Activated CD4-positive, alpha-beta T cell treated with anti-CD3 and anti-CD28 coated beads for 36 hours (primary cell): ENCODE data around the gene SLC39A13. TPM values are rescaled to one million over a fixed set of nuclear protein-coding genes. Genes with fewer than 3 reads are reported as not detected.

Experiments
- ATAC-seq: fragments of 200-7000 bp; cut with Tn5 transposase; one replicate; pipeline ENCODE4 v1.10.0; 2021; ENCODE audit warnings: mild to moderate bottlenecking, moderate library complexity
- CTCF ChIA-PET: fragments of 350-600 bp; sonication (Branson Sonifier 250); formaldehyde crosslinking; loops from one replicate; lab custom pipeline; 2021; ENCODE audit warnings: antibody characterized with exemption; lab: Charles Lee
- POLR2A ChIA-PET: fragments of 350-600 bp; sonication (Branson Sonifier 250); formaldehyde crosslinking; loops from one replicate; lab custom pipeline; 2021; ENCODE audit warnings: antibody characterized with exemption, inconsistent platforms; lab: Charles Lee
- DNase-seq: peaks from one replicate; pipeline ENCODE4 v3.0.0-alpha.2; 2020
- H3K27ac Mint-ChIP-seq: one replicate; pipeline ENCODE4 v1.8.0; 2021; ENCODE audit warnings: mixed read lengths
- H3K27me3 Mint-ChIP-seq: one replicate; pipeline ENCODE4 v1.8.0; 2021; ENCODE audit warnings: mixed read lengths
- H3K36me3 Mint-ChIP-seq: one replicate; pipeline ENCODE4 v1.8.0; 2021; ENCODE audit warnings: low read depth, mixed read lengths
- H3K4me1 Mint-ChIP-seq: one replicate; pipeline ENCODE4 v1.8.0; 2021; ENCODE audit warnings: mixed read lengths
- H3K4me3 Mint-ChIP-seq: one replicate; pipeline ENCODE4 v1.8.0; 2021; ENCODE audit warnings: mild to moderate bottlenecking, moderate library complexity, mixed read lengths
- H3K9me3 Mint-ChIP-seq: one replicate; pipeline ENCODE4 v1.8.0; 2021; ENCODE audit warnings: low read depth, mixed read lengths
- intact Hi-C, 2 experiments: fragments of 100-400 bp; cut with DNase I in 1 of 2; cut with micrococcal nuclease in 1 of 2; formaldehyde crosslinking; loops; one replicate each; pipeline versions ENCODE4 v1.14.2 to v1.15.1; 2022 to 2024; cut with DNase I, micrococcal nuclease
- total RNA-seq, 2 experiments: library from RNA; stranded (reverse); gene quantifications; one replicate each; pipeline ENCODE4 v1.2.3, GENCODE V29; 2021

The SLC39A13 gene
- total RNA-seq, 2 experiments from 2014 or later: 8.6 to 10.7 TPM

- no peak for ATAC-seq
- POLR2A ChIA-PET: interaction anchor here (0.5 to 0.6 kb wide), 2 partner anchors 10 to 341 kb away, joined by 3 to 6 read pairs; no protein-coding TSS in a partner anchor
- CTCF ChIA-PET: interaction anchor here (0.6 to 2.7 kb wide), 26 partner anchors 12 to 587 kb away, joined by 3 to 29 read pairs (median 4); partner anchors contain the start of genes KBTBD4, MYBPC3, PTPMT1 and RAPSN
- no peaks in the 10 kb centered on the region for H3K36me3 Mint-ChIP-seq
- no peaks in the 10 kb centered on the region for H3K27me3 Mint-ChIP-seq
- H3K4me1 Mint-ChIP-seq: peaks cover 16% of the 10 kb centered on the region
- H3K4me3 Mint-ChIP-seq: no peak overlapping the region
- no peaks in the 10 kb centered on the region for H3K9me3 Mint-ChIP-seq
- intact Hi-C loops: loop anchor here (1.0 kb wide), 6 partner anchors 20 to 479 kb away; partner anchors contain the start of genes SLC39A13 (in 2 of the 2) and PSMC3 (in 1 of the 2)
- no peak overlapping the region for H3K27ac Mint-ChIP-seq
- DNase-seq: no peak
Observed at GRCh38 chr11:47374720-47375019, 33.7 kb upstream of the SLC39A13 start.

- DNase-seq: no peak
- intact Hi-C loops: no loop called here
- ATAC-seq: no peak
- Mint-ChIP-seq H3K9me3 (no peaks in the 10 kb centered on the region), H3K27me3 (no peaks in the 10 kb centered on the region), H3K4me1 (peaks cover 13% of the 10 kb centered on the region), H3K4me3 (no peak overlapping the region), H3K36me3 (no peaks in the 10 kb centered on the region), H3K27ac (no peak overlapping the region)
- POLR2A ChIA-PET: interaction anchor here (0.6 kb wide), 1 partner anchor 341 kb away, joined by 3 read pairs; no protein-coding TSS in a partner anchor
- CTCF ChIA-PET: interaction anchor here (0.6 to 2.3 kb wide), 8 partner anchors 15 to 301 kb away, joined by 3 to 29 read pairs (median 7); partner anchors contain the start of genes KBTBD4, MYBPC3 and PTPMT1
Observed at GRCh38 chr11:47375020-47375419, 33.4 kb upstream of the SLC39A13 start.

GRCh38 chr11:47375546-47376085 lies 32.8 kb upstream of the SLC39A13 start:
- no peak for DNase-seq
- CTCF ChIA-PET: interaction anchor here (0.6 to 1.8 kb wide), 3 partner anchors 18 to 300 kb away, joined by 3 to 9 read pairs (median 3); partner anchors contain the start of gene KBTBD4
- intact Hi-C loops: no loop called here
- Mint-ChIP-seq H3K27me3 (no peaks in the 10 kb centered on the region), H3K4me1 (peaks cover 11% of the 10 kb centered on the region), H3K9me3 (no peaks in the 10 kb centered on the region), H3K4me3 (no peak overlapping the region), H3K36me3 (no peaks in the 10 kb centered on the region), H3K27ac (no peak overlapping the region)
- POLR2A ChIA-PET: no interaction called here
- ATAC-seq: no peak

GRCh38 chr11:47376107-47376524 lies 32.3 kb upstream of the SLC39A13 start:
- H3K4me3 Mint-ChIP-seq: no peak overlapping the region
- POLR2A ChIA-PET: no interaction called here
- H3K27ac Mint-ChIP-seq: no peak overlapping the region

GRCh38 chr11:47376525-47377371 lies 31.6 kb upstream of the SLC39A13 start:
- ChIA-PET POLR2A (no interaction called here), CTCF (no interaction called here)
- ATAC-seq: no peak
- Mint-ChIP-seq H3K36me3 (no peaks in the 10 kb centered on the region), H3K4me3 (no peak overlapping the region), H3K9me3 (no peaks in the 10 kb centered on the region), H3K27me3 (no peaks in the 10 kb centered on the region), H3K4me1 (peaks cover 11% of the 10 kb centered on the region), H3K27ac (no peak overlapping the region)
- no peak for DNase-seq
- intact Hi-C loops: no loop called here

More at GRCh38 chr11:47376107-47376524, 32.3 kb upstream of the SLC39A13 start:
- ATAC-seq (no peak), DNase-seq (no peak)
- intact Hi-C loops: no loop called here
- CTCF ChIA-PET: no interaction called here
- Mint-ChIP-seq H3K36me3 (no peaks in the 10 kb centered on the region), H3K4me1 (peaks cover 11% of the 10 kb centered on the region), H3K27me3 (no peaks in the 10 kb centered on the region), H3K9me3 (no peaks in the 10 kb centered on the region)

GRCh38 chr11:47377571-47378009 lies 30.8 kb upstream of the SLC39A13 start:
- Mint-ChIP-seq H3K4me1 (peaks cover 11% of the 10 kb centered on the region), H3K27ac (no peak overlapping the region), H3K27me3 (no peaks in the 10 kb centered on the region), H3K9me3 (no peaks in the 10 kb centered on the region), H3K36me3 (no peaks in the 10 kb centered on the region), H3K4me3 (no peak overlapping the region)
- ChIA-PET CTCF (no interaction called here), POLR2A (no interaction called here)
- ATAC-seq (no peak), DNase-seq (no peak)
- intact Hi-C loops: no loop called here

- Mint-ChIP-seq H3K9me3 (no peaks in the 10 kb centered on the region), H3K27me3 (no peaks in the 10 kb centered on the region), H3K4me3 (no peak within 1 kb of the TSS), H3K4me1 (peaks cover 11% of the 10 kb centered on the region), H3K27ac (no peak within 1 kb of the TSS), H3K36me3 (no peaks in the 10 kb centered on the region)
- intact Hi-C loops: no loop called here
- ChIA-PET POLR2A (no interaction called here), CTCF (interaction anchor here (0.5 to 0.6 kb wide), 2 partner anchors 207 to 254 kb away, joined by 3 to 5 read pairs; no protein-coding TSS in a partner anchor)
- ATAC-seq: no peak
- no peak for DNase-seq
Observed at GRCh38 chr11:47378010-47378835, 30.2 kb upstream of the SLC39A13 start, which contains the start of gene SPI1. SPI1 (minus strand) TSS chr11:47378547; CDS start chr11:47378353, 194 bp downstream.

GRCh38 chr11:47378836-47379170 lies 29.6 kb upstream of the SLC39A13 start:
- H3K4me1 Mint-ChIP-seq: peaks cover 11% of the 10 kb centered on the region
- no peaks in the 10 kb centered on the region for H3K27me3 Mint-ChIP-seq
- DNase-seq: no peak
- POLR2A ChIA-PET: no interaction called here
- H3K4me3 Mint-ChIP-seq: no peak overlapping the region
- intact Hi-C loops: no loop called here
- H3K27ac Mint-ChIP-seq: no peak overlapping the region
- CTCF ChIA-PET: interaction anchor here (0.5 to 0.6 kb wide), 2 partner anchors 207 to 253 kb away, joined by 3 to 5 read pairs; no protein-coding TSS in a partner anchor
- no peaks in the 10 kb centered on the region for H3K9me3 Mint-ChIP-seq
- ATAC-seq: no peak
- no peaks in the 10 kb centered on the region for H3K36me3 Mint-ChIP-seq

- Mint-ChIP-seq H3K27ac (no peak overlapping the region), H3K9me3 (no peaks in the 10 kb centered on the region)
- intact Hi-C loops: no loop called here
Observed at GRCh38 chr11:47379317-47379716, 29.1 kb upstream of the SLC39A13 start.

GRCh38 chr11:47380078-47380477 lies 28.3 kb upstream of the SLC39A13 start:
- H3K9me3 Mint-ChIP-seq: no peaks in the 10 kb centered on the region
- ATAC-seq (no peak), DNase-seq (no peak)
- intact Hi-C loops: no loop called here
- no peaks in the 10 kb centered on the region for H3K27me3 Mint-ChIP-seq
- POLR2A ChIA-PET: no interaction called here
- no peak overlapping the region for H3K27ac Mint-ChIP-seq
- no peaks in the 10 kb centered on the region for H3K36me3 Mint-ChIP-seq
- CTCF ChIA-PET: no interaction called here
- H3K4me1 Mint-ChIP-seq: no peaks in the 10 kb centered on the region
- H3K4me3 Mint-ChIP-seq: no peak overlapping the region

More at GRCh38 chr11:47379317-47379716, 29.1 kb upstream of the SLC39A13 start:
- ATAC-seq (no peak), DNase-seq (no peak)
- ChIA-PET POLR2A (no interaction called here), CTCF (no interaction called here)
- Mint-ChIP-seq H3K36me3 (no peaks in the 10 kb centered on the region), H3K4me1 (peaks cover 7% of the 10 kb centered on the region), H3K4me3 (no peak overlapping the region), H3K27me3 (no peaks in the 10 kb centered on the region)

- ATAC-seq (no peak), DNase-seq (no peak)
- Mint-ChIP-seq H3K27ac (no peak overlapping the region), H3K36me3 (no peaks in the 10 kb centered on the region), H3K4me3 (no peak overlapping the region), H3K4me1 (no peaks in the 10 kb centered on the region), H3K9me3 (no peaks in the 10 kb centered on the region), H3K27me3 (no peaks in the 10 kb centered on the region)
- intact Hi-C loops: no loop called here
- POLR2A ChIA-PET: no interaction called here
- CTCF ChIA-PET: interaction anchor here (0.7 to 1.4 kb wide), 2 partner anchors 14 to 29 kb away, joined by 3 to 4 read pairs; no protein-coding TSS in a partner anchor
Observed at GRCh38 chr11:47383071-47383470, 25.3 kb upstream of the SLC39A13 start.
